K562 (cell line): ENCODE results near the gene FOXK2. TPM values are rescaled to one million over a fixed set of nuclear protein-coding genes. Genes with fewer than 3 reads are reported as not detected.

Experiments
- ATAC-seq: fragments of 200-7000 bp; cut with Tn5 transposase; 3 replicates; pipeline ENCODE4 v1.9.1; 2020; ENCODE audit warnings: moderate library complexity
- BruUV-seq: library from RNA; stranded (reverse); fragments of 400-500 nt; replicated peaks from 2 replicates; lab custom pipeline; 2021; lab: Mats Ljungman, UMichigan
- CTCF ChIA-PET: fragments of 300-600 bp; formaldehyde crosslinking; extraction: SDS; loops from one replicate; lab custom pipeline; 2021; ENCODE audit warnings: low intra/inter-chr PET ratio; lab: Yijun Ruan, JAX
- POLR2A ChIA-PET: fragments of 300-600, 350-650 bp; sonication (Branson Sonifier 250); formaldehyde crosslinking; extraction: SDS; loops from one replicate; lab custom pipeline; 2021; ENCODE audit warnings: antibody characterized with exemption, inconsistent platforms; lab: Yijun Ruan, JAX
- DNase-seq, 4 experiments: peaks; one replicate each; pipeline versions ENCODE4 v3.0.0 to v3.0.0-alpha.2; 2011 to 2018; ENCODE audit warnings: low spot score in 3 of 4, mixed read lengths in 3 of 4; ENCODE audit errors: extremely low read depth in 1 of 4
- FAIRE-seq: peaks from 2 replicates; lab custom pipeline; 2011; peaks lifted over from hg19 to GRCh38; lab: Jason Lieb, UNC
- H2AFZ ChIP-seq: 2 replicates; pipeline ENCODE4 v1.6.0; 2011; ENCODE audit warnings: low read depth, low read length, control low read depth, inconsistent platforms
- H3K27ac ChIP-seq: fragments of 200-600 bp; 3 replicates; pipeline ENCODE4 v1.8.0; 2011; ENCODE audit warnings: low read depth, mild to moderate bottlenecking, control low read depth, inconsistent platforms, low read length, moderate library complexity, mixed read lengths; ENCODE audit errors: extremely low read depth
- H3K27me3 ChIP-seq, 2 experiments: fragments of 300-600 bp in 1 of 2; 2 replicates in 1 of 2; 3 replicates in 1 of 2; pipeline versions ENCODE4 v1.6.0 to v1.8.0; 2011; ENCODE audit warnings: inconsistent platforms in 2 of 2, low read length in 2 of 2, mild to moderate bottlenecking in 1 of 2, mixed read lengths in 1 of 2, moderate library complexity in 1 of 2; ENCODE audit not compliant: control insufficient read depth in 2 of 2, insufficient read depth in 2 of 2
- H3K36me3 ChIP-seq: fragments of 300-600 bp; 3 replicates; pipeline ENCODE4 v1.8.0; 2011; ENCODE audit warnings: mild to moderate bottlenecking, low read length, inconsistent platforms; ENCODE audit not compliant: control insufficient read depth, insufficient read depth
- H3K4me1 ChIP-seq, 2 experiments: fragments of 200-600 bp in 1 of 2; replicated peaks in 1 of 2; 2 replicates in 1 of 2; 3 replicates in 1 of 2; pipeline versions ENCODE4 v1.5.1 to v1.8.0; 2011; ENCODE audit warnings: inconsistent platforms in 2 of 2, low read length in 2 of 2, mild to moderate bottlenecking in 1 of 2, mixed read lengths in 1 of 2, moderate library complexity in 1 of 2; ENCODE audit not compliant: control insufficient read depth in 2 of 2, insufficient read depth in 2 of 2
- H3K4me2 ChIP-seq: 2 replicates; pipeline ENCODE4 v1.6.1; 2011; ENCODE audit warnings: low read length, control low read depth, inconsistent platforms, mixed read lengths; ENCODE audit not compliant: insufficient read depth
- H3K4me3 ChIP-seq: fragments of 200-600 bp; sonication (generic), shearing (Covaris generic); 2 replicates; pipeline ENCODE4 v1.5.1; 2016; ENCODE audit warnings: control low read depth, inconsistent platforms
- H3K79me2 ChIP-seq: fragments of 200-600 bp; 3 replicates; pipeline ENCODE4 v1.8.0; 2011; ENCODE audit warnings: low read length, inconsistent platforms; ENCODE audit not compliant: control insufficient read depth, insufficient read depth
- H3K9ac ChIP-seq, 2 experiments: 2 replicates each; pipeline versions ENCODE4 v1.6.0 to v1.6.1; 2011; ENCODE audit warnings: low read depth in 2 of 2, low read length in 2 of 2, control low read depth in 1 of 2, inconsistent platforms in 1 of 2, mild to moderate bottlenecking in 1 of 2, mixed read lengths in 1 of 2; ENCODE audit not compliant: insufficient read depth in 1 of 2
- H3K9me1 ChIP-seq: one replicate; pipeline ENCODE4 v1.6.0; 2011; ENCODE audit warnings: inconsistent platforms, mild to moderate bottlenecking, low read length, moderate library complexity; ENCODE audit not compliant: control insufficient read depth, insufficient read depth
- H3K9me3 ChIP-seq: replicated peaks from 2 replicates; pipeline ENCODE4 v1.5.1; 2011; ENCODE audit warnings: low read depth, low read length, inconsistent platforms; ENCODE audit not compliant: control insufficient read depth, insufficient read depth
- H4K20me1 ChIP-seq: replicated peaks from 2 replicates; pipeline ENCODE4 v1.6.1; 2011; ENCODE audit warnings: low read length, inconsistent platforms, mixed read lengths; ENCODE audit not compliant: control insufficient read depth, insufficient read depth
- CCAR2 ChIP-seq: fragments of 200-400 bp; formaldehyde crosslinking; IDR thresholded peaks from 2 replicates; pipeline ENCODE4 v1.6.1; 2017; ENCODE audit warnings: mild to moderate bottlenecking, low read depth, low read length
- ETS2 ChIP-seq: IDR thresholded peaks from 2 replicates; pipeline ENCODE4 v1.6.1; 2016; ENCODE audit warnings: borderline replicate concordance, missing genetic modification characterization, mild to moderate bottlenecking, moderate library complexity, missing compliant biosample characterization; ENCODE audit not compliant: poor library complexity, severe bottlenecking
- GTF2F1 ChIP-seq: IDR thresholded peaks from 2 replicates; pipeline ENCODE4 v1.6.1; 2011; ENCODE audit warnings: low read depth, low read length, improper control_type of control experiment
- NFXL1 ChIP-seq: fragments of 450-650 bp; formaldehyde crosslinking; IDR thresholded peaks from 2 replicates; pipeline ENCODE4 v1.4.0; 2021; ENCODE audit warnings: mild to moderate bottlenecking
- POLR2A ChIP-seq: fragments of 450-650 bp; conservative IDR thresholded peaks from 2 replicates; pipeline ENCODE4 v1.6.1; 2016
- RBM22 ChIP-seq: fragments of 200-400 bp; formaldehyde crosslinking; IDR thresholded peaks from 2 replicates; pipeline ENCODE4 v1.6.1; 2018; ENCODE audit warnings: low read length, low read depth; ENCODE audit not compliant: poor library complexity, severe bottlenecking
- WGBS: fragments of 100-300 bp; shearing (Covaris generic); methylation state at CpG from one replicate; pipeline ENCODE4 v1.1.6; 2016; ENCODE audit warnings: low coverage, mixed read lengths; ENCODE audit not compliant: insufficient coverage; ENCODE audit errors: missing lambda C conversion rate; 5-methylcytosine and 5-hydroxymethylcytosine counted together
- in situ Hi-C: fragments of 300-500 bp; cut with MboI; formaldehyde crosslinking; loops from 4 replicates; pipeline ENCODE4 v1.15.0; 2018; ENCODE audit warnings: inconsistent platforms, mixed read lengths
- intact Hi-C: fragments of 100-400 bp; cut with micrococcal nuclease; formaldehyde crosslinking; loops from 2 replicates; pipeline ENCODE4 v1.14.2; 2022
- polyA plus RNA-seq, 8 experiments: library from polyadenylated mRNA; depleted of rRNA in 4 of 8; stranded (reverse) in 5 of 8; unstranded in 3 of 8; fragments of >200 nt; fragmentation: Nextera tagmentation in 2 of 8; fragmentation: Illumina TruSeq in 1 of 8; extraction: Ambion mirVana in 2 of 8; extraction: Trizol in 1 of 8; gene quantifications; 2 replicates each; pipeline versions ENCODE4 v1.2.1 to v1.2.3, GENCODE V29; 2011 to 2014; ENCODE audit warnings: inconsistent platforms in 1 of 8, missing spikeins in 1 of 8
- total RNA-seq, 7 experiments: library from RNA; depleted of rRNA in 6 of 7; stranded (reverse); fragments of >200 nt in 6 of 7; fragmentation: Illumina TruSeq in 2 of 7; extraction: Trizol in 2 of 7; gene quantifications; 2 replicates each; pipeline versions ENCODE4 v1.2.1 to v1.2.3, GENCODE V29; 2011 to 2021; ENCODE audit warnings: low replicate concordance in 1 of 7

FOXK2 gene
- total and polyA plus RNA-seq, 9 of the 15 experiments (the other 6 are each of a cell fraction or from before 2014, with no cell fraction given) = 3.0 to 86.0 (median 44.1) TPM

DNA sequence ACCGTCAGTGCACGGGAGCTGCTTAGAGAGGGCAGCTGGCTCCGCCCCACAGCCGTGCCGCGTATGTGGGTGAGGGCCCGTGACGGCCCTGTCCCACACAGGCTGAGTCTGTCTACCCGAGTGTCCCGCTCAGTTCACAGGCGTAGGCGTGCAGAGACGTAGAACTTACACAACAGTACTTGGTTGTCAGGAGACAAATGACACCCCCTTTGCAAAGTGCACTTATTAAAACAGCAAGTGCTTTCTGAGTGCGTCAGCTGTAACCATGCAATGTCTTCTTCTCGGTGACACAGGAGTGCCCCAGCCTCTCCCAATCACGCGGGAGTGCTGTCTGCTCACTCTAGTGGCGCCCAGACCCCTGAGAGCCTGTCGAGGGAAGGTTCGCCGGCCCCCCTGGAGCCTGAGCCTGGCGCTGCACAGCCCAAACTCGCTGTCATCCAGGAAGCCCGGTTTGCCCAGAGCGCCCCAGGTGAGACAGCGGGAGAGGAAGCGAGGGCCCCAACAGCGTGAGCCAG is 64.2 kb downstream of the FOXK2 start:
- ATAC-seq (no peak), FAIRE-seq (no peak), DNase-seq (no peak)
- Histone ChIP-seq H3K27ac (no peak overlapping the region), H3K9me3 (no peaks in the 10 kb centered on the region), H2AFZ (no peak overlapping the region), H3K4me2 (no peak overlapping the region), H3K79me2 (peaks cover 22% of the 10 kb centered on the region), H3K4me3 (no peak overlapping the region), H3K36me3 (peaks cover 74% of the 10 kb centered on the region), H3K9ac (no peak overlapping the region), H3K9me1 (no peaks in the 10 kb centered on the region), H3K27me3 (no peaks in the 10 kb centered on the region), H3K4me1 (peaks cover 0 to 10% of the 10 kb centered on the region in 2 experiments; a peak in 1 of 5 replicates), H4K20me1 (no peaks in the 10 kb centered on the region)
- 99% methylated on average over 26 of the region's 28 CpGs for WGBS
- BruUV-seq = no TSS peak
- CTCF ChIA-PET = interaction anchor here (0.6 kb wide), 1 partner anchor 561 kb away, joined by 4 read pairs; no protein-coding TSS in a partner anchor
- intact Hi-C loops = no loop called here
- POLR2A ChIA-PET = interaction anchor here (0.6 kb wide), 1 partner anchor 96 kb away, joined by 3 read pairs; no protein-coding TSS in a partner anchor
- TF ChIP-seq ETS2 (tag) (no peak), RBM22 (peak; percentile 31), NFXL1 (no peak), GTF2F1 (no peak), CCAR2 (no peak), POLR2A (no peak)
- TF ChIP-seq, all 486 proteins: peak for 1
- in situ Hi-C loops = no loop called here
